Measurements from ENCODE around the gene MYO5A. TPM values are rescaled to one million over a fixed set of nuclear protein-coding genes. Genes with fewer than 3 reads are reported as not detected.
A peak's percentile ranks its signal among the peaks of the same experiment; 100 is the strongest.

Gene MYO5A
- total and polyA plus RNA-seq, 2 donors (not counting 1 experiment from before 2014, with no cell fraction given) = 12.2 to 44.4 TPM

- Mint-ChIP-seq H3K27ac (peak overlapping the region; percentile 59), H3K27me3 (no peaks in the 10 kb centered on the region), H3K4me3 (no peak overlapping the region), H3K4me1 (peaks cover 59% of the 10 kb centered on the region), H3K9me3 (ENCODE audit: insufficient read depth) (no peaks in the 10 kb centered on the region)
- Histone ChIP-seq H2AFZ (ENCODE audit: insufficient read depth, low read depth, low read length, poor library complexity, severe bottlenecking) (no peak overlapping the region), H3K9me3 (ENCODE audit: control extremely low read depth in 1 of 3, control insufficient read depth in 2 of 3, insufficient read depth in 1 of 3, low read length in 2 of 3) (no peaks in the 10 kb centered on the region), H3K79me2 (ENCODE audit: control insufficient read depth, insufficient read depth, low read length) (no peaks in the 10 kb centered on the region), H3K4me1 (ENCODE audit: control insufficient read depth in 2 of 2, insufficient read depth in 2 of 2, low read length in 2 of 2) (peaks cover 36 to 49% of the 10 kb centered on the region in 2 donors), H4K20me1 (ENCODE audit: control insufficient read depth, insufficient read depth, low read length, poor library complexity, severe bottlenecking) (no peaks in the 10 kb centered on the region), H3K36me3 (replicated peaks in 1 of 2; ENCODE audit: control extremely low read depth in 1 of 2, control insufficient read depth in 1 of 2, extremely low read depth in 1 of 2, insufficient read depth in 2 of 2, low read length in 1 of 2) (no peaks in the 10 kb centered on the region), H3K4me2 (replicated peaks; ENCODE audit: low read depth, low read length, poor library complexity, severe bottlenecking) (no peak overlapping the region), H3K27ac (ENCODE audit: low read length in 2 of 2) (no peak overlapping the region), H3K9ac (ENCODE audit: low read length) (no peak overlapping the region), H3K27me3 (replicated peaks in 1 of 4; ENCODE audit: control extremely low read depth in 1 of 4, control insufficient read depth in 3 of 4, insufficient read depth in 4 of 4, low read length in 3 of 4) (no peaks in the 10 kb centered on the region), H3K4me3 (ENCODE audit: control extremely low read depth in 1 of 5, extremely low read depth in 1 of 5, insufficient read depth in 1 of 5, low read depth in 2 of 5, low read length in 4 of 5) (no peak overlapping the region)
- 100% methylated on average over 4 of the region's 5 CpGs for WGBS (ENCODE audit: insufficient coverage)
- intact Hi-C loops (cut with micrococcal nuclease) = loop anchor here (5.0 to 10.0 kb wide), 2 partner anchors 309 to 346 kb away; partner anchors contain the start of gene ARPP19
- ChIA-PET CTCF (interaction anchor here (0.6 to 17.8 kb wide), 9 partner anchors 11 to 476 kb away, joined by 3 to 512 read pairs (median 20); no protein-coding TSS in a partner anchor), POLR2A (interaction anchor here (0.6 to 7.0 kb wide), 2 partner anchors 25 to 67 kb away, joined by 4 to 61 read pairs; no protein-coding TSS in a partner anchor)
- no peak for ATAC-seq (ENCODE audit: low read depth)
- DNase-seq = no peak
- no peak for TF ChIP-seq EZH2 (IDR thresholded peaks at IDR 0.05; ENCODE audit: borderline replicate concordance, insufficient read depth, low read depth, low read length, poor library complexity, severe bottlenecking)
- TF ChIP-seq CTCF (IDR thresholded peaks at IDR 0.05) = no peak
Measured at GRCh38 chr15:52258461-52258860, 270.2 kb downstream of the MYO5A start.

GRCh38 chr15:52257734-52258062 is 271.0 kb downstream of the MYO5A start:
- Histone ChIP-seq H3K4me3 (ENCODE audit: control extremely low read depth in 1 of 5, extremely low read depth in 1 of 5, insufficient read depth in 1 of 5, low read depth in 2 of 5, low read length in 4 of 5) (no peak overlapping the region), H3K27ac (ENCODE audit: low read length in 2 of 2) (no peak overlapping the region), H3K4me1 (ENCODE audit: control insufficient read depth in 2 of 2, insufficient read depth in 2 of 2, low read length in 2 of 2) (peaks cover 32 to 46% of the 10 kb centered on the region in 2 donors), H2AFZ (ENCODE audit: insufficient read depth, low read depth, low read length, poor library complexity, severe bottlenecking) (no peak overlapping the region), H3K9me3 (ENCODE audit: control extremely low read depth in 1 of 3, control insufficient read depth in 2 of 3, insufficient read depth in 1 of 3, low read length in 2 of 3) (no peaks in the 10 kb centered on the region), H3K27me3 (replicated peaks in 1 of 4; ENCODE audit: control extremely low read depth in 1 of 4, control insufficient read depth in 3 of 4, insufficient read depth in 4 of 4, low read length in 3 of 4) (no peaks in the 10 kb centered on the region), H3K79me2 (ENCODE audit: control insufficient read depth, insufficient read depth, low read length) (no peaks in the 10 kb centered on the region), H3K9ac (ENCODE audit: low read length) (no peak overlapping the region), H4K20me1 (ENCODE audit: control insufficient read depth, insufficient read depth, low read length, poor library complexity, severe bottlenecking) (no peaks in the 10 kb centered on the region), H3K4me2 (replicated peaks; ENCODE audit: low read depth, low read length, poor library complexity, severe bottlenecking) (no peak overlapping the region), H3K36me3 (replicated peaks in 1 of 2; ENCODE audit: control extremely low read depth in 1 of 2, control insufficient read depth in 1 of 2, extremely low read depth in 1 of 2, insufficient read depth in 2 of 2, low read length in 1 of 2) (no peaks in the 10 kb centered on the region)
- Mint-ChIP-seq H3K27ac (no peak overlapping the region), H3K4me3 (no peak overlapping the region), H3K9me3 (ENCODE audit: insufficient read depth) (no peaks in the 10 kb centered on the region), H3K27me3 (no peaks in the 10 kb centered on the region), H3K4me1 (peaks cover 55% of the 10 kb centered on the region)
- ChIA-PET POLR2A (interaction anchor here (0.6 to 7.0 kb wide), 2 partner anchors 24 to 67 kb away, joined by 4 to 61 read pairs; no protein-coding TSS in a partner anchor), CTCF (interaction anchor here (1.1 to 17.8 kb wide), 14 partner anchors 12 to 477 kb away, joined by 4 to 512 read pairs (median 8); no protein-coding TSS in a partner anchor)
- TF ChIP-seq CTCF (IDR thresholded peaks at IDR 0.05) (no peak), EZH2 (IDR thresholded peaks at IDR 0.05; ENCODE audit: borderline replicate concordance, insufficient read depth, low read depth, low read length, poor library complexity, severe bottlenecking) (no peak)
- ATAC-seq (ENCODE audit: low read depth) (no peak), DNase-seq (no peak)
- intact Hi-C loops (cut with micrococcal nuclease) = loop anchor here (2.0 to 10.0 kb wide), 3 partner anchors 209 to 347 kb away; partner anchors contain the start of gene ARPP19
- 93% methylated on average over 5 of the region's 5 CpGs for WGBS (ENCODE audit: insufficient coverage)

Measured in B cell (primary cell).